ENCODE data around the gene TFB2M.
"Not testable (repeated sequence)": the region's sequence is repeated elsewhere in the genome, so short reads cannot be mapped to it uniquely, and the experiment has no call there.

The TFB2M gene

DNA sequence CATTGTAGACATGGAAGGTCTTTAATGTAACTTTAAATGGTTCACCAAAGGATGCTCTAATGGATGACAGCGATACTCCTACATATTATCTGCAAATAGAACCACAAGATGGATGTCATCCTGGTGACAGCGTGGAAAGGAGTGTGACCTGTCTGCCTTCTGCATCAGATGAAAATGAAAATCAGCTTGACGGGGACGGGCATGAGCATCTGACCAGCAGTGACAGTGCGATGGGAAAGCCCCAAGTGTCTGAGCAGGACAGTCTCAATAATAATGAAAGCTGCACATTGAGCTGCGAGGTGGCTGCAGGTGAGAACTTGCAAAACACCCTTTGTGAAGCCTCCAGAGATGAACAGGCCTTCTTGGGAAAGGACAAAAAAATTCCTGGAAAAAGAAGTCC is 25.4 kb upstream of the TFB2M start:
- ATAC-seq (ENCODE audit: low read depth) (no peak), DNase-seq (ENCODE audit: low spot score) (no peak)
- Histone ChIP-seq H3K36me3 (ENCODE audit: low read depth) (peaks cover under 1% of the 10 kb centered on the region; the same call in 1 of the 2 replicates), H3K4me1 (ENCODE audit: insufficient read depth, poor library complexity, severe bottlenecking) (peaks cover 23% of the 10 kb centered on the region), H3K9me3 (ENCODE audit: severe bottlenecking) (no peaks in the 10 kb centered on the region), H3K4me3 (ENCODE audit: severe bottlenecking) (no peak overlapping the region), H3K27ac (ENCODE audit: poor library complexity, severe bottlenecking) (no peak overlapping the region), H3K27me3 (ENCODE audit: insufficient read depth, poor library complexity, severe bottlenecking) (no peaks in the 10 kb centered on the region)
- TF ChIP-seq, protein P1, sequence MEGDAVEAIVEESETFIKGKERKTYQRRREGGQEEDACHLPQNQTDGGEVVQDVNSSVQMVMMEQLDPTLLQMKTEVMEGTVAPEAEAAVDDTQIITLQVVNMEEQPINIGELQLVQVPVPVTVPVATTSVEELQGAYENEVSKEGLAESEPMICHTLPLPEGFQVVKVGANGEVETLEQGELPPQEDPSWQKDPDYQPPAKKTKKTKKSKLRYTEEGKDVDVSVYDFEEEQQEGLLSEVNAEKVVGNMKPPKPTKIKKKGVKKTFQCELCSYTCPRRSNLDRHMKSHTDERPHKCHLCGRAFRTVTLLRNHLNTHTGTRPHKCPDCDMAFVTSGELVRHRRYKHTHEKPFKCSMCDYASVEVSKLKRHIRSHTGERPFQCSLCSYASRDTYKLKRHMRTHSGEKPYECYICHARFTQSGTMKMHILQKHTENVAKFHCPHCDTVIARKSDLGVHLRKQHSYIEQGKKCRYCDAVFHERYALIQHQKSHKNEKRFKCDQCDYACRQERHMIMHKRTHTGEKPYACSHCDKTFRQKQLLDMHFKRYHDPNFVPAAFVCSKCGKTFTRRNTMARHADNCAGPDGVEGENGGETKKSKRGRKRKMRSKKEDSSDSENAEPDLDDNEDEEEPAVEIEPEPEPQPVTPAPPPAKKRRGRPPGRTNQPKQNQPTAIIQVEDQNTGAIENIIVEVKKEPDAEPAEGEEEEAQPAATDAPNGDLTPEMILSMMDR (IDR thresholded peaks at IDR 0.05; ENCODE audit: poor library complexity, severe bottlenecking), result no peak

- H3K27me3 ChIP-seq (ENCODE audit: insufficient read depth, poor library complexity, severe bottlenecking), result no peaks in the 10 kb centered on the region
- DNase-seq (ENCODE audit: low spot score), result no peak
- no peaks in the 10 kb centered on the region for H3K9me3 ChIP-seq (ENCODE audit: severe bottlenecking)
- H3K4me3 ChIP-seq (ENCODE audit: severe bottlenecking), result no peak overlapping the region
- ATAC-seq (ENCODE audit: low read depth), result no peak
- H3K36me3 ChIP-seq (ENCODE audit: low read depth), result no peaks in the 10 kb centered on the region
- TF ChIP-seq, protein P1 (IDR thresholded peaks at IDR 0.05; ENCODE audit: poor library complexity, severe bottlenecking), result no peak
- H3K4me1 ChIP-seq (ENCODE audit: insufficient read depth, poor library complexity, severe bottlenecking), result peaks cover 23% of the 10 kb centered on the region
- no peak overlapping the region for H3K27ac ChIP-seq (ENCODE audit: poor library complexity, severe bottlenecking)
Observed at GRCh38 chr1:246591047-246591446, 25.0 kb upstream of the TFB2M start.

GRCh38 chr1:246589919-246590318 is 23.9 kb upstream of the TFB2M start:
- not testable (repeated sequence) for ATAC-seq (ENCODE audit: low read depth); H3K9me3 ChIP-seq (ENCODE audit: severe bottlenecking); H3K27ac ChIP-seq (ENCODE audit: poor library complexity, severe bottlenecking); DNase-seq (ENCODE audit: low spot score); H3K27me3 ChIP-seq (ENCODE audit: insufficient read depth, poor library complexity, severe bottlenecking); H3K36me3 ChIP-seq (ENCODE audit: low read depth); H3K4me3 ChIP-seq (ENCODE audit: severe bottlenecking)
- peaks cover 20% of the 10 kb centered on the region for H3K4me1 ChIP-seq (ENCODE audit: insufficient read depth, poor library complexity, severe bottlenecking)

GRCh38 chr1:246588159-246588721 is 22.2 kb upstream of the TFB2M start:
- peaks cover 25% of the 10 kb centered on the region for H3K4me1 ChIP-seq (ENCODE audit: insufficient read depth, poor library complexity, severe bottlenecking)
- H3K27ac ChIP-seq (ENCODE audit: poor library complexity, severe bottlenecking), result peak overlapping the region; percentile 62
- peak; percentile 93 for ATAC-seq (ENCODE audit: low read depth)
- no peak for DNase-seq (ENCODE audit: low spot score)
- no peaks in the 10 kb centered on the region for H3K27me3 ChIP-seq (ENCODE audit: insufficient read depth, poor library complexity, severe bottlenecking)
- TF ChIP-seq, protein P1 (IDR thresholded peaks at IDR 0.05; ENCODE audit: poor library complexity, severe bottlenecking), result no peak
- H3K36me3 ChIP-seq (ENCODE audit: low read depth), result no peaks in the 10 kb centered on the region
- H3K4me3 ChIP-seq (ENCODE audit: severe bottlenecking), result no peak overlapping the region
- H3K9me3 ChIP-seq (ENCODE audit: severe bottlenecking), result no peaks in the 10 kb centered on the region

DNA sequence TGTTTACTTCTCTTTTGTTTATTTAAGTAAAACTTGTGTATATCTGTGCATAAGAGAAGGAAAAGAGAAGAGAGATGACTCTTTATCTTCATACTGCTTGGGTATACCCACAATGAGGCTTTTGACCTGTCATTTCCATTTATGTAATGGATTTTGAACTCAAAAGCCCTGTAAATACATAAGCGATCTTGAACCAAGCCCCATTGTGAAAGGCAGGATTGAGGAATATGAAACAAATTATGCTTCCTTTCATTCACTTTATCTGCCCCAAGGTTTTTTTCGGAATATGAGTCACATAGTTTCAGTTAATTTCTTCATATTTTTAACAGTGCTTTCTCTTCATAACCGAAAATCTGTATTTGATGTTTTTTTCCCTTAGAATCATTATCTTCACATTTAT is 21.5 kb upstream of the TFB2M start:
- peaks cover 27% of the 10 kb centered on the region for H3K4me1 ChIP-seq (ENCODE audit: insufficient read depth, poor library complexity, severe bottlenecking)
- TF ChIP-seq, protein P1 (IDR thresholded peaks at IDR 0.05; ENCODE audit: poor library complexity, severe bottlenecking), result no peak
- DNase-seq (ENCODE audit: low spot score) (no peak), ATAC-seq (ENCODE audit: low read depth) (peak; percentile 50; the same call in 1 of the 3 replicates)
- no peaks in the 10 kb centered on the region for H3K27me3 ChIP-seq (ENCODE audit: insufficient read depth, poor library complexity, severe bottlenecking)
- no peak overlapping the region for H3K4me3 ChIP-seq (ENCODE audit: severe bottlenecking)
- H3K27ac ChIP-seq (ENCODE audit: poor library complexity, severe bottlenecking), result peak overlapping the region; percentile 62
- H3K9me3 ChIP-seq (ENCODE audit: severe bottlenecking), result no peaks in the 10 kb centered on the region
- H3K36me3 ChIP-seq (ENCODE audit: low read depth), result no peaks in the 10 kb centered on the region
